HepG2 (cell line): ENCODE data around the gene LINC00632. TPM values are rescaled to one million over a fixed set of nuclear protein-coding genes. Genes with fewer than 3 reads are reported as not detected.

ENCODE experiments used
- ATAC-seq: fragments of 200-7000 bp; cut with Tn5 transposase; 3 replicates; pipeline ENCODE4 v1.9.1; 2020; ENCODE audit warnings: mild to moderate bottlenecking, moderate library complexity
- BruUV-seq: library from RNA; stranded (reverse); fragments of 400-500 nt; replicated peaks from 2 replicates; lab custom pipeline; 2021; lab: Mats Ljungman, UMichigan
- CTCF ChIA-PET: fragments of 300-600 bp; formaldehyde crosslinking; extraction: SDS; loops from one replicate; lab custom pipeline; 2021; ENCODE audit warnings: low total read pairs, inconsistent platforms, low intra/inter-chr PET ratio; lab: Yijun Ruan, JAX
- POLR2A ChIA-PET: fragments of 350-600 bp; sonication (Branson Sonifier 250); formaldehyde crosslinking; loops from one replicate; lab custom pipeline; 2020; ENCODE audit warnings: antibody characterized with exemption, inconsistent platforms; lab: Yijun Ruan, JAX
- DNase-seq: peaks from one replicate; pipeline ENCODE4 v3.0.0-alpha.2; 2015; ENCODE audit warnings: low spot score
- FAIRE-seq: peaks from 3 replicates; lab custom pipeline; 2011; peaks lifted over from hg19 to GRCh38; lab: Jason Lieb, UNC
- H2AFZ ChIP-seq: one replicate; pipeline ENCODE4 v1.6.1; 2011; ENCODE audit warnings: low read length, inconsistent platforms
- H3K27ac ChIP-seq: fragments of 300-600 bp; 3 replicates; pipeline ENCODE4 v1.8.0; 2011; ENCODE audit warnings: mixed run types, mild to moderate bottlenecking, mixed read lengths, low read length, inconsistent platforms; ENCODE audit not compliant: insufficient read depth; ENCODE audit errors: extremely low read length
- H3K27me3 ChIP-seq, 2 experiments: fragments of 200-600 bp in 1 of 2; 2 replicates in 1 of 2; 3 replicates in 1 of 2; pipeline versions ENCODE4 v1.6.0 to v1.8.0; 2011; ENCODE audit warnings: low read length in 2 of 2, mild to moderate bottlenecking in 2 of 2, moderate library complexity in 2 of 2, inconsistent platforms in 1 of 2; ENCODE audit not compliant: insufficient read depth in 2 of 2, control insufficient read depth in 1 of 2
- H3K36me3 ChIP-seq, 2 experiments: fragments of 200-600 bp in 1 of 2; replicated peaks in 1 of 2; 2 replicates in 1 of 2; 3 replicates in 1 of 2; pipeline versions ENCODE4 v1.5.1 to v1.8.0; 2011; ENCODE audit warnings: low read length in 2 of 2, inconsistent platforms in 1 of 2; ENCODE audit not compliant: insufficient read depth in 2 of 2, control insufficient read depth in 1 of 2
- H3K4me1 ChIP-seq: 2 replicates; pipeline ENCODE4 v1.5.1; 2012; ENCODE audit warnings: low read length, inconsistent platforms; ENCODE audit not compliant: insufficient read depth
- H3K4me2 ChIP-seq: 2 replicates; pipeline ENCODE4 v1.6.0; 2011; ENCODE audit warnings: low read depth, low read length, inconsistent platforms
- H3K4me3 ChIP-seq, 3 experiments: fragments of 200-600 bp in 1 of 3; sonication (generic), shearing (Covaris generic) in 1 of 3; replicated peaks in 1 of 3; 2 replicates each; pipeline ENCODE4 v1.5.1; 2011 to 2016; ENCODE audit warnings: low read length in 3 of 3, inconsistent platforms in 2 of 3, low read depth in 2 of 3, mild to moderate bottlenecking in 2 of 3, control low read depth in 1 of 3, mixed read lengths in 1 of 3; ENCODE audit not compliant: insufficient read depth in 1 of 3
- H3K79me2 ChIP-seq: one replicate; pipeline ENCODE4 v1.6.1; 2011; ENCODE audit warnings: low read length, inconsistent platforms; ENCODE audit not compliant: insufficient read depth
- H3K9ac ChIP-seq: 2 replicates; pipeline ENCODE4 v1.6.0; 2011; ENCODE audit warnings: mild to moderate bottlenecking, low read depth, low read length, inconsistent platforms; ENCODE audit not compliant: insufficient read depth
- H3K9me3 ChIP-seq: 2 replicates; pipeline ENCODE4 v1.5.1; 2012; ENCODE audit warnings: mild to moderate bottlenecking, low read length
- H4K20me1 ChIP-seq: 2 replicates; pipeline ENCODE4 v1.6.0; 2011; ENCODE audit warnings: inconsistent platforms, mild to moderate bottlenecking, low read length, moderate library complexity; ENCODE audit not compliant: insufficient read depth
- CBFB ChIP-seq: sonication (generic); formaldehyde crosslinking; IDR thresholded peaks from 2 replicates; pipeline ENCODE4 v1.4.0; 2020; ENCODE audit warnings: missing genetic modification reagents
- E2F5 ChIP-seq: sonication (generic); formaldehyde crosslinking; conservative IDR thresholded peaks from 2 replicates; pipeline ENCODE4 v1.4.0; 2020; ENCODE audit warnings: missing genetic modification reagents
- MIER3 ChIP-seq: IDR thresholded peaks from 2 replicates; pipeline ENCODE4 v1.6.1; 2016; ENCODE audit warnings: missing compliant biosample characterization, borderline replicate concordance
- PHF21A ChIP-seq: sonication (generic); formaldehyde crosslinking; IDR thresholded peaks from 2 replicates; pipeline ENCODE4 v1.5.0; 2020; ENCODE audit warnings: mild to moderate bottlenecking, missing genetic modification reagents
- TCF7 ChIP-seq: sonication (generic); IDR thresholded peaks from 2 replicates; pipeline ENCODE4 v1.6.1; 2016; ENCODE audit warnings: antibody characterized with exemption, low read depth
- ZNF225 ChIP-seq: sonication (generic); formaldehyde crosslinking; IDR thresholded peaks from 2 replicates; pipeline ENCODE4 v1.4.0; 2020; ENCODE audit warnings: mild to moderate bottlenecking, missing genetic modification reagents
- ZNF503 ChIP-seq: sonication (generic); formaldehyde crosslinking; IDR thresholded peaks from 2 replicates; pipeline ENCODE4 v1.4.0; 2020; ENCODE audit warnings: missing genetic modification reagents
- ZNF563 ChIP-seq: sonication (generic); formaldehyde crosslinking; IDR thresholded peaks from 2 replicates; pipeline ENCODE4 v1.8.0; 2022; ENCODE audit warnings: mild to moderate bottlenecking, moderate library complexity, missing genetic modification reagents
- ZNF792 ChIP-seq: IDR thresholded peaks from 2 replicates; pipeline ENCODE4 v1.6.1; 2016
- WGBS: methylation state at CpG from one replicate; pipeline ENCODE4 v1.1.6; 2017; ENCODE audit warnings: low lambda C conversion rate; 5-methylcytosine and 5-hydroxymethylcytosine counted together
- in situ Hi-C: cut with HindIII; loops from 2 replicates; pipeline ENCODE4 v1.10.0; 2017; ENCODE audit warnings: low pct_unique_long_range_greater_than_20kb; ENCODE audit not compliant: extremely low pct_ligation_motif_present
- intact Hi-C: fragments of 100-400 bp; cut with micrococcal nuclease; formaldehyde crosslinking; loops from one replicate; pipeline ENCODE4 v1.10.0; 2022; ENCODE audit not compliant: unreplicated experiment
- polyA plus RNA-seq, 8 experiments: library from polyadenylated mRNA; depleted of rRNA in 3 of 8; stranded (reverse) in 7 of 8; unstranded in 1 of 8; fragments of >200 nt; fragmentation: Illumina TruSeq in 4 of 8; extraction: Trizol in 4 of 8; gene quantifications; 2 replicates each; pipeline versions ENCODE4 v1.2.1 to v1.2.3, GENCODE V29; 2011 to 2016; ENCODE audit warnings: low read depth in 4 of 8, missing spikeins in 1 of 8, mixed read lengths in 1 of 8; ENCODE audit not compliant: insufficient read depth in 1 of 8
- total RNA-seq, 5 experiments: library from RNA; depleted of rRNA; stranded (reverse); fragments of >200 nt; fragmentation: Illumina TruSeq; extraction: Trizol; gene quantifications; 2 replicates each; pipeline ENCODE4 v1.2.3, GENCODE V29; 2016; ENCODE audit warnings: low read depth in 1 of 5
- TF ChIP-seq, protein P1 (sequence below): IDR thresholded peaks from 2 replicates; pipeline ENCODE4 v1.6.1; 2016; ENCODE audit warnings: low read depth, control low read depth
- TF ChIP-seq, protein P2 (sequence below): sonication (generic); IDR thresholded peaks from 2 replicates; pipeline ENCODE4 v1.6.1; 2016; ENCODE audit warnings: low read depth, borderline replicate concordance
- TF ChIP-seq, protein P3 (sequence below): IDR thresholded peaks from 2 replicates; pipeline ENCODE4 v1.6.1; 2016; ENCODE audit warnings: control low read depth

LINC00632 gene
- total and polyA plus RNA-seq, 2 of the 13 experiments (the other 11 are each of a cell fraction or from before 2014, with no cell fraction given), result 0.13 TPM; not detected in 1

- Histone ChIP-seq H3K9me3 (peaks cover 29% of the 10 kb centered on the region), H3K36me3 (no peaks in the 10 kb centered on the region)
- TF ChIP-seq ZNF563 (no peak), E2F5 (CRISPR knock-in tag) (no peak), ZNF225 (CRISPR knock-in tag) (no peak), ZNF792 (CRISPR knock-in tag) (no peak), PHF21A (CRISPR knock-in tag) (no peak), TCF7 (no peak), CBFB (CRISPR knock-in tag) (no peak), MIER3 (no peak), ZNF503 (CRISPR knock-in tag) (no peak)
- TF ChIP-seq, protein P1, sequence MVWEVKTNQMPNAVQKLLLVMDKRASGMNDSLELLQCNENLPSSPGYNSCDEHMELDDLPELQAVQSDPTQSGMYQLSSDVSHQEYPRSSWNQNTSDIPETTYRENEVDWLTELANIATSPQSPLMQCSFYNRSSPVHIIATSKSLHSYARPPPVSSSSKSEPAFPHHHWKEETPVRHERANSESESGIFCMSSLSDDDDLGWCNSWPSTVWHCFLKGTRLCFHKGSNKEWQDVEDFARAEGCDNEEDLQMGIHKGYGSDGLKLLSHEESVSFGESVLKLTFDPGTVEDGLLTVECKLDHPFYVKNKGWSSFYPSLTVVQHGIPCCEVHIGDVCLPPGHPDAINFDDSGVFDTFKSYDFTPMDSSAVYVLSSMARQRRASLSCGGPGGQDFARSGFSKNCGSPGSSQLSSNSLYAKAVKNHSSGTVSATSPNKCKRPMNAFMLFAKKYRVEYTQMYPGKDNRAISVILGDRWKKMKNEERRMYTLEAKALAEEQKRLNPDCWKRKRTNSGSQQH, result no peak
- TF ChIP-seq, protein P2, sequence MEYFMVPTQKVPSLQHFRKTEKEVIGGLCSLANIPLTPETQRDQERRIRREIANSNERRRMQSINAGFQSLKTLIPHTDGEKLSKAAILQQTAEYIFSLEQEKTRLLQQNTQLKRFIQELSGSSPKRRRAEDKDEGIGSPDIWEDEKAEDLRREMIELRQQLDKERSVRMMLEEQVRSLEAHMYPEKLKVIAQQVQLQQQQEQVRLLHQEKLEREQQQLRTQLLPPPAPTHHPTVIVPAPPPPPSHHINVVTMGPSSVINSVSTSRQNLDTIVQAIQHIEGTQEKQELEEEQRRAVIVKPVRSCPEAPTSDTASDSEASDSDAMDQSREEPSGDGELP, result no peak
- TF ChIP-seq, protein P3, sequence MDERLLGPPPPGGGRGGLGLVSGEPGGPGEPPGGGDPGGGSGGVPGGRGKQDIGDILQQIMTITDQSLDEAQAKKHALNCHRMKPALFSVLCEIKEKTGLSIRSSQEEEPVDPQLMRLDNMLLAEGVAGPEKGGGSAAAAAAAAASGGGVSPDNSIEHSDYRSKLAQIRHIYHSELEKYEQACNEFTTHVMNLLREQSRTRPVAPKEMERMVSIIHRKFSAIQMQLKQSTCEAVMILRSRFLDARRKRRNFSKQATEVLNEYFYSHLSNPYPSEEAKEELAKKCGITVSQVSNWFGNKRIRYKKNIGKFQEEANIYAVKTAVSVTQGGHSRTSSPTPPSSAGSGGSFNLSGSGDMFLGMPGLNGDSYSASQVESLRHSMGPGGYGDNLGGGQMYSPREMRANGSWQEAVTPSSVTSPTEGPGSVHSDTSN (CRISPR knock-in tag), result no peak
- TF ChIP-seq, all 625 proteins: peak for 0
- Histone ChIP-seq H4K20me1 (no peaks in the 10 kb centered on the region), H3K9ac (no peak overlapping the region), H3K27me3 (no peaks in the 10 kb centered on the region; a peak in 1 of 5 replicates), H3K27ac (no peak overlapping the region), H2AFZ (no peak overlapping the region), H3K79me2 (no peaks in the 10 kb centered on the region), H3K4me2 (no peak overlapping the region), H3K4me3 (no peak overlapping the region), H3K4me1 (no peaks in the 10 kb centered on the region)
- ATAC-seq, result no peak
- POLR2A ChIA-PET, result no interaction called here
- DNase-seq, result no peak
- intact Hi-C loops (no loop called here), in situ Hi-C loops (no loop called here)
- CTCF ChIA-PET, result no interaction called here
- BruUV-seq, result no TSS peak
- WGBS, result 83% methylated on average over 3 of the region's 3 CpGs
- FAIRE-seq, result peak; percentile 8
Observed at GRCh38 chrX:140724309-140724708, 14.8 kb downstream of the LINC00632 start.
